Fibroblast of lung (primary cell): Measurements from ENCODE around the gene SHKBP1. TPM values are rescaled to one million over a fixed set of nuclear protein-coding genes. Genes with fewer than 3 reads are reported as not detected.

ENCODE experiments used
- DNase-seq, 2 donors: peaks; one replicate each; pipeline versions ENCODE4 v3.0.0 to v3.0.0-alpha.2; 2010; ENCODE audit warnings: low read depth in 2 of 2
- H2AFZ ChIP-seq: 2 replicates; pipeline ENCODE4 v1.5.1; 2012; ENCODE audit warnings: low read length, control low read depth, inconsistent platforms
- H3K27ac ChIP-seq: 2 replicates; pipeline ENCODE4 v1.5.1; 2011; ENCODE audit warnings: low read length, control low read depth; ENCODE audit not compliant: insufficient read depth
- H3K27me3 ChIP-seq: 2 replicates; pipeline ENCODE4 v1.5.1; 2011; ENCODE audit warnings: mild to moderate bottlenecking, low read length; ENCODE audit not compliant: control insufficient read depth, insufficient read depth
- H3K36me3 ChIP-seq: 2 replicates; pipeline ENCODE4 v1.5.1; 2011; ENCODE audit warnings: low read length; ENCODE audit not compliant: control insufficient read depth, insufficient read depth
- H3K4me1 ChIP-seq: 2 replicates; pipeline ENCODE4 v1.5.1; 2011; ENCODE audit warnings: low read length; ENCODE audit not compliant: control insufficient read depth, insufficient read depth; ENCODE audit errors: extremely low read depth
- H3K4me2 ChIP-seq: 2 replicates; pipeline ENCODE4 v1.5.1; 2011; ENCODE audit warnings: low read length, control low read depth; ENCODE audit not compliant: insufficient read depth; ENCODE audit errors: extremely low read depth
- H3K4me3 ChIP-seq, 4 experiments: fragments of 200-600 bp in 1 of 4; sonication (generic) in 1 of 4; replicated peaks in 1 of 4; 2 replicates each; pipeline ENCODE4 v1.5.1; 2011 to 2016; ENCODE audit warnings: low read length in 4 of 4, low read depth in 3 of 4, mild to moderate bottlenecking in 3 of 4, control low read depth in 2 of 4, inconsistent platforms in 1 of 4, mixed read lengths in 1 of 4; ENCODE audit not compliant: insufficient read depth in 1 of 4; ENCODE audit errors: control extremely low read depth in 1 of 4
- H3K79me2 ChIP-seq: 2 replicates; pipeline ENCODE4 v1.5.1; 2012; ENCODE audit warnings: mild to moderate bottlenecking, low read length, inconsistent platforms; ENCODE audit not compliant: control insufficient read depth, insufficient read depth
- H3K9ac ChIP-seq: 2 replicates; pipeline ENCODE4 v1.5.1; 2011; ENCODE audit warnings: mild to moderate bottlenecking, low read length, control low read depth; ENCODE audit not compliant: insufficient read depth
- H3K9me3 ChIP-seq: 2 replicates; pipeline ENCODE4 v1.5.1; 2012; ENCODE audit warnings: low read depth, low read length; ENCODE audit not compliant: control insufficient read depth, insufficient read depth
- H4K20me1 ChIP-seq: 2 replicates; pipeline ENCODE4 v1.5.1; 2011; ENCODE audit warnings: low read length; ENCODE audit not compliant: control insufficient read depth, insufficient read depth; ENCODE audit errors: extremely low read depth
- CTCF ChIP-seq, 2 donors: IDR thresholded peaks in 1 of 2; conservative IDR thresholded peaks in 1 of 2; 1 replicate in 1 of 2; 2 replicates in 1 of 2; pipeline ENCODE4 v1.5.1; 2011 to 2012; ENCODE audit warnings: low read length in 2 of 2, control low read depth in 1 of 2, inconsistent platforms in 1 of 2, low read depth in 1 of 2, mild to moderate bottlenecking in 1 of 2
- EZH2 ChIP-seq: IDR thresholded peaks from 2 replicates; pipeline ENCODE4 v1.5.1; 2012; ENCODE audit warnings: low read length, control low read depth, mild to moderate bottlenecking; ENCODE audit errors: missing control alignments
- polyA plus RNA-seq, 2 donors: library from polyadenylated mRNA; depleted of rRNA in 1 of 2; stranded (reverse) in 1 of 2; unstranded in 1 of 2; fragments of >200 nt; gene quantifications; 2 replicates each; pipeline ENCODE4 v1.2.1, GENCODE V29; 2011 to 2012; ENCODE audit warnings: missing spikeins in 1 of 2
- total RNA-seq: library from RNA; depleted of rRNA; stranded (reverse); fragments of >200 nt; gene quantifications from 2 replicates; pipeline ENCODE4 v1.2.1, GENCODE V29; 2014

SHKBP1 gene
- total and polyA plus RNA-seq, 2 donors (not counting 1 experiment from before 2014, with no cell fraction given): 35.6 to 43.4 TPM

DNA sequence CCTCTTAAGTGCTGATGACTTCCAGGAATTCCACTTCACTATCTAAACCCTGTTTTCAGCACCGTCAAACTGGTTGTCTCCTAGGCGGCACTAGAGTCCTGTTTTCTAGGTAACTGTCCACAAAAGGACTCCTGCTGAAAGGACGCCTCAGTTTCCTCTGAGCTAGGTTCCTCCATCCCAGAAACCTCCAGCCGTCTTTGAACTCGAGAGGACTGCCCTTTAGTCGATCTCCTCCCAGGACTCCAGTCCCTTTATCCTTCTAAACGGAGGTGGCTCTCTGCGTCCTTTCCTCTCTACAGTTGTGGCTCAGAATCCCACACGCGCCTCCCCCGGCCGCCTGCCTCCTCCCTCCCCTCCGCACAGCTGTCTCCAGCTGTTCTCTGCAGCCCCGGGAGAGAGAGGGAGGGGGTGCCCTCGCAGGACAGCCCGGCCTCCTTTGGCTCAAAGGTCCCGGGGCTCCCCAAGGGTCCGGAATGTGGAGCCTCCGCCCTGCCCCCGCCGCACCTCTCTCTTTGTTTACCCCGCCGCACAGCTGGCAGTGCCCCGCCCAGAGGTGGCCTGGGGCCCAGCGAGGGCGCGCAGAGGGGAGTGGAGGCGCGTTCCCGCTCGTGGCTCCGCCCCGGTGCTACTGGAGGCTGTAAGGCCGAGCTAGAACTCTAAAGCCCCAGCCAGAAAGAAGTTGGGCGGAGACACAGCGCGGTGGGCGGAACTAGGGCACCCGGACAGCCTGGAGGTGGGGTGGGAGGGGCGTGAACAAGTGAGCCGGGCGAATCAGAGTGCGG lies 26.9 kb downstream of the SHKBP1 start:
- Histone ChIP-seq H4K20me1 (no peaks in the 10 kb centered on the region), H3K79me2 (no peaks in the 10 kb centered on the region), H2AFZ (peak overlapping the region; percentile 52), H3K27ac (peak overlapping the region; percentile 84), H3K27me3 (peaks cover 2% of the 10 kb centered on the region), H3K4me1 (peaks cover 22% of the 10 kb centered on the region), H3K4me2 (peak overlapping the region; percentile 89), H3K9me3 (no peaks in the 10 kb centered on the region), H3K36me3 (no peaks in the 10 kb centered on the region), H3K9ac (peak overlapping the region; percentile 50), H3K4me3 (peak overlapping the region; percentile 19 to 90 (median 56))
- TF ChIP-seq EZH2: no peak
- TF ChIP-seq CTCF (conservative IDR thresholded peaks at IDR 0.05 in 1 of 2, IDR thresholded peaks at IDR 0.05 in 1 of 2; ENCODE audit: low read depth in 1 of 2, low read length in 2 of 2): peak in 1 of 2 donors; percentile 28
- DNase-seq: peak; percentile 93 to 98

GRCh38 chr19:40604171-40604646 lies 27.5 kb downstream of the SHKBP1 start:
- H3K4me2 ChIP-seq: no peak overlapping the region
- H3K9ac ChIP-seq: no peak overlapping the region
- DNase-seq: no peak
- H3K4me3 ChIP-seq: peak overlapping the region in 3 of 4 experiments; percentile 22 to 87 (median 25)
- no peaks in the 10 kb centered on the region for H4K20me1 ChIP-seq
- H2AFZ ChIP-seq: no peak overlapping the region
- TF ChIP-seq CTCF (conservative IDR thresholded peaks at IDR 0.05 in 1 of 2, IDR thresholded peaks at IDR 0.05 in 1 of 2; ENCODE audit: low read depth in 1 of 2, low read length in 2 of 2): no peak
- TF ChIP-seq EZH2: no peak
- H3K4me1 ChIP-seq: peaks cover 22% of the 10 kb centered on the region
- peaks cover 2% of the 10 kb centered on the region for H3K27me3 ChIP-seq
- H3K79me2 ChIP-seq: no peaks in the 10 kb centered on the region
- H3K9me3 ChIP-seq: no peaks in the 10 kb centered on the region
- H3K27ac ChIP-seq: no peak overlapping the region
- no peaks in the 10 kb centered on the region for H3K36me3 ChIP-seq

DNA sequence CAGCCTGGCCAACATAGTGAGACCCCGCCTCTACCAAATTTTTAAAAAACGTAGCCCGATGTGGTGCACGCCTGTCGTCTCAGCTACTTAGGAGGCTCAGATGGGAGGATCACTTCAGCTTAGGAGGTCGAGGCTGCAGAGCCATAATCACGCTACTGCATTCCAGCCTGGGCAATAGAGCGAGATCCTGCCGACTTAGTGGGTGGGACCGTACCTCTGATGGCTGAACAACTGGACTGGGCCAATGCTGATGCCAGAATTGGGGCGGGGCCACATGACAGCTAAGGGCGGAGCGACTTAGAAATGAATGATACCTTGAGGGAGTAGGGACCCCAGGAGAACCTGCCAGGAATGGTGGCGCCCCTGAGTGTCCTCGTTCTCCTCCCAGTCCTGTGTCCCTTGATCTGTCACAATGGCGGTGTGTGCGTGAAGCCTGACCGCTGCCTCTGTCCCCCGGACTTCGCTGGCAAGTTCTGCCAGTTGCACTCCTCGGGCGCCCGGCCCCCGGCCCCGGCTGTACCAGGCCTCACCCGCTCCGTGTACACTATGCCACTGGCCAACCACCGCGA lies 28.1 kb downstream of the SHKBP1 start:
- Histone ChIP-seq H3K4me1 (peaks cover 22% of the 10 kb centered on the region), H4K20me1 (no peaks in the 10 kb centered on the region), H2AFZ (no peak overlapping the region), H3K4me3 (peak overlapping the region in 1 of 4 experiments; percentile 37), H3K9me3 (no peaks in the 10 kb centered on the region), H3K4me2 (peak overlapping the region; percentile 66), H3K27me3 (peaks cover 2% of the 10 kb centered on the region), H3K9ac (no peak overlapping the region), H3K36me3 (no peaks in the 10 kb centered on the region), H3K79me2 (no peaks in the 10 kb centered on the region), H3K27ac (no peak overlapping the region)
- no peak for DNase-seq
- TF ChIP-seq CTCF (conservative IDR thresholded peaks at IDR 0.05 in 1 of 2, IDR thresholded peaks at IDR 0.05 in 1 of 2; ENCODE audit: low read depth in 1 of 2, low read length in 2 of 2) (no peak), EZH2 (no peak)
